ENCODE data around the gene ZFYVE28. TPM values are rescaled to one million over a fixed set of nuclear protein-coding genes. Genes with fewer than 3 reads are reported as not detected.

The ZFYVE28 gene
- total RNA-seq, 1 donor: 10.5 TPM

- Histone ChIP-seq H3K9me3 (ENCODE audit: low read depth, low read length) (no peaks in the 10 kb centered on the region), H3K4me3 (ENCODE audit: insufficient read depth, low read length) (no peak overlapping the region), H3K79me2 (ENCODE audit: insufficient read depth, low read length) (no peaks in the 10 kb centered on the region), H2AFZ (ENCODE audit: low read length) (no peak overlapping the region), H3K4me1 (ENCODE audit: insufficient read depth, low read length) (peaks cover 7% of the 10 kb centered on the region), H3K4me2 (ENCODE audit: insufficient read depth, low read length) (no peak overlapping the region), H3K27ac (ENCODE audit: low read depth, low read length) (no peak overlapping the region), H3K27me3 (ENCODE audit: insufficient read depth, low read length) (no peaks in the 10 kb centered on the region), H3K36me3 (ENCODE audit: insufficient read depth, low read length) (no peaks in the 10 kb centered on the region), H4K20me1 (ENCODE audit: insufficient read depth, low read length) (no peaks in the 10 kb centered on the region)
- TF ChIP-seq CTCF (IDR thresholded peaks at IDR 0.05; ENCODE audit: extremely low read depth, low read depth, low read length): no peak
- DNase-seq (ENCODE audit: insufficient read length, low spot score, missing footprints): no peak
These were observed 149.9 kb downstream of the ZFYVE28 start for GRCh38 chr4:2268357-2269205.

- Histone ChIP-seq H3K4me3 (ENCODE audit: insufficient read depth, low read length) (no peak overlapping the region), H4K20me1 (ENCODE audit: insufficient read depth, low read length) (no peaks in the 10 kb centered on the region), H3K9me3 (ENCODE audit: low read depth, low read length) (no peaks in the 10 kb centered on the region), H3K36me3 (ENCODE audit: insufficient read depth, low read length) (no peaks in the 10 kb centered on the region), H3K27ac (ENCODE audit: low read depth, low read length) (no peak overlapping the region), H3K79me2 (ENCODE audit: insufficient read depth, low read length) (no peaks in the 10 kb centered on the region), H3K4me2 (ENCODE audit: insufficient read depth, low read length) (no peak overlapping the region), H3K4me1 (ENCODE audit: insufficient read depth, low read length) (peaks cover 9% of the 10 kb centered on the region), H3K27me3 (ENCODE audit: insufficient read depth, low read length) (no peaks in the 10 kb centered on the region), H2AFZ (ENCODE audit: low read length) (no peak overlapping the region)
- TF ChIP-seq CTCF (IDR thresholded peaks at IDR 0.05; ENCODE audit: extremely low read depth, low read depth, low read length): no peak
- no peak for DNase-seq (ENCODE audit: insufficient read length, low spot score, missing footprints)
These were observed 150.6 kb downstream of the ZFYVE28 start for GRCh38 chr4:2267841-2268240.

- no peak for DNase-seq (ENCODE audit: insufficient read length, low spot score, missing footprints)
- no peak for TF ChIP-seq CTCF (IDR thresholded peaks at IDR 0.05; ENCODE audit: extremely low read depth, low read depth, low read length)
- no peak overlapping the region for H3K4me3 ChIP-seq (ENCODE audit: insufficient read depth, low read length)
These were observed 151.1 kb downstream of the ZFYVE28 start for GRCh38 chr4:2267320-2267811.

GRCh38 chr4:2266821-2267220 is 151.6 kb downstream of the ZFYVE28 start:
- H3K4me3 ChIP-seq (ENCODE audit: insufficient read depth, low read length): no peak overlapping the region
- peaks cover 13% of the 10 kb centered on the region for H3K4me1 ChIP-seq (ENCODE audit: insufficient read depth, low read length)
- no peaks in the 10 kb centered on the region for H4K20me1 ChIP-seq (ENCODE audit: insufficient read depth, low read length)
- H3K36me3 ChIP-seq (ENCODE audit: insufficient read depth, low read length): no peaks in the 10 kb centered on the region
- no peak overlapping the region for H3K4me2 ChIP-seq (ENCODE audit: insufficient read depth, low read length)
- DNase-seq (ENCODE audit: insufficient read length, low spot score, missing footprints): no peak
- H2AFZ ChIP-seq (ENCODE audit: low read length): no peak overlapping the region
- no peaks in the 10 kb centered on the region for H3K9me3 ChIP-seq (ENCODE audit: low read depth, low read length)
- H3K79me2 ChIP-seq (ENCODE audit: insufficient read depth, low read length): no peaks in the 10 kb centered on the region
- no peak for TF ChIP-seq CTCF (IDR thresholded peaks at IDR 0.05; ENCODE audit: extremely low read depth, low read depth, low read length)
- no peak overlapping the region for H3K27ac ChIP-seq (ENCODE audit: low read depth, low read length)
- H3K27me3 ChIP-seq (ENCODE audit: insufficient read depth, low read length): no peaks in the 10 kb centered on the region

More at GRCh38 chr4:2267320-2267811, 151.1 kb downstream of the ZFYVE28 start:
- Histone ChIP-seq H3K79me2 (ENCODE audit: insufficient read depth, low read length) (no peaks in the 10 kb centered on the region), H3K4me2 (ENCODE audit: insufficient read depth, low read length) (no peak overlapping the region), H3K27ac (ENCODE audit: low read depth, low read length) (no peak overlapping the region), H4K20me1 (ENCODE audit: insufficient read depth, low read length) (no peaks in the 10 kb centered on the region), H3K9me3 (ENCODE audit: low read depth, low read length) (no peaks in the 10 kb centered on the region), H3K4me1 (ENCODE audit: insufficient read depth, low read length) (peaks cover 13% of the 10 kb centered on the region), H3K27me3 (ENCODE audit: insufficient read depth, low read length) (no peaks in the 10 kb centered on the region), H3K36me3 (ENCODE audit: insufficient read depth, low read length) (no peaks in the 10 kb centered on the region), H2AFZ (ENCODE audit: low read length) (no peak overlapping the region)

Measured in osteoblast (primary cell).